NCI-H2227 (cell line): ENCODE results near the gene DOK3.
"Not testable (repeated sequence)": the region's sequence is repeated elsewhere in the genome, so short reads cannot be mapped to it uniquely, and the experiment has no call there.

Experiments used
- DNase-seq: peaks from one replicate; lab custom pipeline; 2025; ENCODE audit not compliant: unreplicated experiment; lab: John Stamatoyannopoulos, UW

Gene DOK3

GRCh38 chr5:177498013-177498787, 11.4 kb downstream of the DOK3 start:
- peak; percentile 43 for DNase-seq

- DNase-seq, result peak; percentile 94
Observed at GRCh38 chr5:177497292-177498012, 12.2 kb downstream of the DOK3 start, which contains the start of gene PDLIM7. TSS of gene PDLIM7 (minus strand) at chr5:177497604. CDS start at chr5:177496512, 1,092 bp downstream.

GRCh38 chr5:177496727-177497291, 12.8 kb downstream of the DOK3 start:
- DNase-seq, result peak; percentile 64

GRCh38 chr5:177496070-177496726, 13.4 kb downstream of the DOK3 start:
- peak; percentile 28 for DNase-seq

GRCh38 chr5:177495243-177496060, 14.2 kb downstream of the DOK3 start:
- peak; percentile 17 for DNase-seq

- DNase-seq, result no peak
Observed at GRCh38 chr5:177494346-177495195, 15.1 kb downstream of the DOK3 start.

- DNase-seq, result no peak
Observed at GRCh38 chr5:177493795-177494345, 15.8 kb downstream of the DOK3 start.

- DNase-seq, result no peak
Observed at GRCh38 chr5:177492841-177493240, 16.8 kb downstream of the DOK3 start.

GRCh38 chr5:177491983-177492746, 17.5 kb downstream of the DOK3 start:
- no peak for DNase-seq

GRCh38 chr5:177491429-177491945, 18.1 kb downstream of the DOK3 start:
- DNase-seq, result no peak

- DNase-seq, result no peak
Observed at GRCh38 chr5:177490992-177491391, 18.6 kb downstream of the DOK3 start.

- DNase-seq, result no peak
Observed at GRCh38 chr5:177490311-177490991, 19.2 kb downstream of the DOK3 start.

GRCh38 chr5:177489119-177489716, 20.4 kb downstream of the DOK3 start:
- DNase-seq, result peak; percentile 39

GRCh38 chr5:177487975-177488374, 21.7 kb downstream of the DOK3 start:
- no peak for DNase-seq

GRCh38 chr5:177487144-177487543, 22.5 kb downstream of the DOK3 start:
- DNase-seq, result no peak

GRCh38 chr5:177486256-177486655, 23.4 kb downstream of the DOK3 start:
- DNase-seq, result no peak

GRCh38 chr5:177485753-177486152, 23.9 kb downstream of the DOK3 start:
- DNase-seq, result not testable (repeated sequence)
